Stimulated activated naive CD4-positive, alpha-beta T cell treated with Interleukin-2 at 50 U/mL for 16 hours (primary cell): Measurements from ENCODE around the gene OR7D2.

Experiments used
- DNase-seq: peaks from one replicate; lab custom pipeline; 2025; lab: John Stamatoyannopoulos, UW

The OR7D2 gene

GRCh38 chr19:9205501-9206113 lies 26.8 kb downstream of the OR7D2 start:
- DNase-seq = peak; percentile 51

DNA sequence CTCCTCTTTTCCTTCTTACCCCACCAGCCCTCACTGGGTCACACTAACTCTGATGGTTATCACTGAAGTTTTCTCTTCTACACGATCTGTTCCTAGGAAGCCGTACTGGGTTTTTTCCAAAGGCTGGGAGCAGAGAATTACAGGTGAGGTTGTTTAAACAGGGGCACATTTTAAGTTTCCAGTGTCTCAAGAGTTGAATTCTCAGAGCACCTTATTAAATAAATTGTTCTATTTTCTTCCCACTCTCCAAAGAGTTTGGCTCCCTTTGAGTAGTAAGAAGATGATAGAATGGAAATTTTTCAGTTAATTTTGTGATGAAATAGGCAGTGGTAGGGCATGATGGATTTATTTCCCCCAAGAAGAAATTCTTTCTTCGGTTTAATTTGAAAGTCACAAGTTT lies 40.7 kb downstream of the OR7D2 start, which contains the start of gene OR7D4:
TSS of gene OR7D4 (minus strand) at position 101 of the 400 bp plus-strand sequence. CDS start 4,752 bp downstream, outside the sequence.
- DNase-seq = no peak
